Measurements from ENCODE around the gene AP2A1.

Gene AP2A1

GRCh38 chr19:49838885-49839588 lies 72.2 kb downstream of the AP2A1 start:
- Histone ChIP-seq H3K9me3 (ENCODE audit: severe bottlenecking) (no peaks in the 10 kb centered on the region), H3K4me3 (ENCODE audit: low read depth, low read length) (no peak overlapping the region), H3K27me3 (ENCODE audit: insufficient read depth, low read depth, severe bottlenecking) (no peaks in the 10 kb centered on the region), H3K27ac (no peak overlapping the region), H3K36me3 (peaks cover 69% of the 10 kb centered on the region)
- no peak for TF ChIP-seq CTCF (IDR thresholded peaks at IDR 0.05; ENCODE audit: low read depth, low read length)
- DNase-seq, result no peak

DNA sequence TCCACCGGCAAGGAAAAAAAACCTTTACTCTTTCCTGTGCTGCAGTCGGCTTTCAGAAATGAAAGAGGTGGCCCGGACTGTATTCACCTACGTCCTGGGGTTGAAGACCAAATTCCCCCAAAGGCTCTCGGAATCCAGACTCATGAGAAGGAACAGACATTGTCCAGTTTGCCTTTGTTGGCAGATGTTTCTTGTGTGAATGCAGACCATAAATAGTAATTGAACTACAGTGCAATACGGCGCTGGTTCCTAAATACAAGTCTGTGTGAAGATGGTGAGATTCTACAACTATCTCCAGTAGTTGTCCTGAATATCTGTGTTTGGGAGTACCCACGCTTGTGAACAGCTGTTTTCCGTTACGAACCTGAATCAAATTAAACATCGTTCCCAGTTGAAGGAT lies 72.9 kb downstream of the AP2A1 start:
- Histone ChIP-seq H3K27ac (no peak overlapping the region), H3K27me3 (ENCODE audit: insufficient read depth, low read depth, severe bottlenecking) (no peaks in the 10 kb centered on the region), H3K9me3 (ENCODE audit: severe bottlenecking) (no peaks in the 10 kb centered on the region), H3K4me3 (ENCODE audit: low read depth, low read length) (no peak overlapping the region), H3K36me3 (peaks cover 62% of the 10 kb centered on the region)
- TF ChIP-seq CTCF (IDR thresholded peaks at IDR 0.05; ENCODE audit: low read depth, low read length), result no peak
- DNase-seq, result no peak

GRCh38 chr19:49840321-49840720 lies 73.5 kb downstream of the AP2A1 start:
- Histone ChIP-seq H3K27ac (no peak overlapping the region), H3K4me3 (ENCODE audit: low read depth, low read length) (no peak overlapping the region), H3K27me3 (ENCODE audit: insufficient read depth, low read depth, severe bottlenecking) (no peaks in the 10 kb centered on the region), H3K36me3 (peaks cover 56% of the 10 kb centered on the region), H3K9me3 (ENCODE audit: severe bottlenecking) (no peaks in the 10 kb centered on the region)
- DNase-seq, result no peak
- TF ChIP-seq CTCF (IDR thresholded peaks at IDR 0.05; ENCODE audit: low read depth, low read length), result no peak

- Histone ChIP-seq H3K36me3 (peaks cover 53% of the 10 kb centered on the region), H3K27me3 (ENCODE audit: insufficient read depth, low read depth, severe bottlenecking) (no peaks in the 10 kb centered on the region), H3K9me3 (ENCODE audit: severe bottlenecking) (no peaks in the 10 kb centered on the region), H3K27ac (no peak overlapping the region), H3K4me3 (ENCODE audit: low read depth, low read length) (no peak overlapping the region)
- no peak for TF ChIP-seq CTCF (IDR thresholded peaks at IDR 0.05; ENCODE audit: low read depth, low read length)
- no peak for DNase-seq
Measured at GRCh38 chr19:49840736-49841249, 74.0 kb downstream of the AP2A1 start.

DNA sequence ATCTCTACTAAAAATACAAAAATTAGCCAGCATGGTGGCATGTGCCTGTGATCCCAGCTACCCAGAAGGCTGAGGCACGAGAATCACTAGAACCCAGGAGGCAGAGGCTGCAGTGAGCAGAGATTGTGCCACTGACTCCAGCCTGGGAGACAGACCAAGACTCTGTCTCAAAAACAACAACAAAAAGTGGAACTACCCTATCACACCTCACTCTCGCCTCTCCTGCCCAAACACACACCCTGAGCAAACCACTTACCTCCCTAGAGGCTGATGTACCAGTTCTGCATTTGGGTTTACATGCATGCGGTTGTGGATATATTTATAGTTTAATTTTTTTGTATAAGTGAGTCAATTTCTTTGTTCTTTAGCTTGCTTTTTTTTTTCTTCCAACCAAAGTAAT lies 76.5 kb downstream of the AP2A1 start:
- Histone ChIP-seq H3K27ac (no peak overlapping the region), H3K9me3 (ENCODE audit: severe bottlenecking) (no peaks in the 10 kb centered on the region), H3K36me3 (peaks cover 29% of the 10 kb centered on the region), H3K27me3 (ENCODE audit: insufficient read depth, low read depth, severe bottlenecking) (no peaks in the 10 kb centered on the region), H3K4me3 (ENCODE audit: low read depth, low read length) (no peak overlapping the region)
- no peak for DNase-seq
- no peak for TF ChIP-seq CTCF (IDR thresholded peaks at IDR 0.05; ENCODE audit: low read depth, low read length)

All from WERI-Rb-1 (cell line).